GM21619 (cell line): ENCODE measurements around the gene OGA.

Source experiments
- ATAC-seq: cut with Tn5 transposase; IDR thresholded peaks from one replicate; pipeline ENCODE4 v1.9.1; 2021; ENCODE audit not compliant: unreplicated experiment

The OGA gene

GRCh38 chr10:101818119-101818871 lies at the start of gene OGA:
Gene OGA (minus strand): TSS chr10:101818444. CDS start chr10:101818022, 422 bp downstream.
- peak; percentile 82 for ATAC-seq

- ATAC-seq, result no peak
Measured at GRCh38 chr10:101867931-101868330, 49.7 kb upstream of the OGA start.

GRCh38 chr10:101859530-101859929 lies 41.3 kb upstream of the OGA start:
- no peak for ATAC-seq

- ATAC-seq, result peak; percentile 80
Measured at GRCh38 chr10:101858723-101859500, 40.7 kb upstream of the OGA start.

GRCh38 chr10:101857802-101858476 lies 39.7 kb upstream of the OGA start:
- no peak for ATAC-seq

GRCh38 chr10:101856626-101857025 lies 38.4 kb upstream of the OGA start:
- no peak for ATAC-seq

- ATAC-seq, result no peak
Measured at GRCh38 chr10:101851411-101852116, 33.3 kb upstream of the OGA start.

- no peak for ATAC-seq
Measured at GRCh38 chr10:101850749-101851148, 32.5 kb upstream of the OGA start.

GRCh38 chr10:101848894-101849351 lies 30.7 kb upstream of the OGA start:
- no peak for ATAC-seq

- no peak for ATAC-seq
Measured at GRCh38 chr10:101848408-101848807, 30.2 kb upstream of the OGA start.

GRCh38 chr10:101845893-101846292 lies 27.6 kb upstream of the OGA start:
- no peak for ATAC-seq

- ATAC-seq, result no peak
Measured at GRCh38 chr10:101843032-101844021, 25.1 kb upstream of the OGA start, which contains the start of gene KCNIP2. Gene KCNIP2 (minus strand): TSS chr10:101843800. CDS start chr10:101843568, 232 bp downstream.

- ATAC-seq, result no peak
Measured at GRCh38 chr10:101841826-101842225, 23.6 kb upstream of the OGA start.

- ATAC-seq, result peak; percentile 57
Measured at GRCh38 chr10:101840741-101841453, 22.7 kb upstream of the OGA start.

GRCh38 chr10:101840102-101840684 lies 21.9 kb upstream of the OGA start:
- ATAC-seq, result no peak

GRCh38 chr10:101839416-101840063 lies 21.3 kb upstream of the OGA start:
- peak; percentile 40 for ATAC-seq

GRCh38 chr10:101839002-101839401 lies 20.8 kb upstream of the OGA start:
- ATAC-seq, result no peak

- no peak for ATAC-seq
Measured at GRCh38 chr10:101838416-101838970, 20.2 kb upstream of the OGA start.
